Islet precursor cell (in vitro differentiated cells): ENCODE results near the gene EHMT1.
A peak's percentile ranks its signal among the peaks of the same experiment; 100 is the strongest.
"Not testable (repeated sequence)": the region's sequence is repeated elsewhere in the genome, so short reads cannot be mapped to it uniquely, and the experiment has no call there.

ENCODE experiments used
- DNase-seq: peaks from one replicate; pipeline ENCODE4 v3.0.0-alpha.2; 2018

Gene EHMT1

DNA sequence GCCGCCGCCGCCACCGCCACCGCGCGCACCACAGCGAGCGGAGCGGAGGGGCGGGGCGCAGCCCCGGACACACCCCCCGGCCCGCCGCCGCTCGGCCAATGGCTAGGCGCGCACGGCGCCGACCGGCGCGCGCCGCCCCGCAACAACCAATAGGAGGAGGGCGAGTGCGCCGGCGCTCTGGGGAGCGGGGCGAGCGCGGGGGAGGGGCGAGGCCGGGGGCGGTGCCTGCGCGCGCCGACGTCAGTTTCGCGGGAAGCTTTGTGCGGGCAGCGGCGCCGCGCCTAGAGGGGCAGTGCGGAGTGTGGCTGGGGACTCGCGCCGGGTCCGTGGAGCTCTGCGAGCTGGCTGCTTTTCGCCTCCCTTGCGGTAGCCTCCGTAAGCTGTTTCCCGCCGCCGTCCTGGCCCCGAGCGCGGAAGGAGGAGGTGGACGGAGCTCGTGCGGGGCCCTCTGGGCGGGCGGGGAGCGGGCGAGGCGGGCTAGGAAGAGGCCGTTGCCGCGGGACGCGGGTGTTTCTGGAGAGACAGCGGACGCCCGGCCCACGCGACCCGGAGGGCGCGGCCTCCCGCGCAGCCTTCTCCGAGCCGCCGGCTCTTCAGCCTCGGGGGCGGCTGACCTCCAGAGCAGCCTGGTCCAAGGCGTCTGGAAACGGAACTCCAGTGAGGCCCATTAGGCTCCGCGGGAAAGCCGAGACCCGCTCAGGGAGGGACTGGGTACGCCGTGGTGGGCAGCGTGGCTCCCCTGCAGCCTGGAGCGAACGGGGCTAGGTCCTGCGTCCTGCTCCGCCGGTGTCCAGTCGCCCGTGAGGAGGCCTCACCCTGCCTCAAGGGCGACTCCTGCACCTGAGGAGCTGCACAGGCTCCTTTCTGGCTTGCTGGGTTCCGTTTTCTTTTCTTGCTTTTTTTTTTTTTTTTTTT is 28.1 kb upstream of the EHMT1 start, which contains the start of gene ZMYND19:
Gene ZMYND19 (minus strand): TSS at position 44 of the 915 bp plus-strand sequence. CDS start 249 bp downstream, outside the sequence.
- DNase-seq = peak; percentile 88

DNA sequence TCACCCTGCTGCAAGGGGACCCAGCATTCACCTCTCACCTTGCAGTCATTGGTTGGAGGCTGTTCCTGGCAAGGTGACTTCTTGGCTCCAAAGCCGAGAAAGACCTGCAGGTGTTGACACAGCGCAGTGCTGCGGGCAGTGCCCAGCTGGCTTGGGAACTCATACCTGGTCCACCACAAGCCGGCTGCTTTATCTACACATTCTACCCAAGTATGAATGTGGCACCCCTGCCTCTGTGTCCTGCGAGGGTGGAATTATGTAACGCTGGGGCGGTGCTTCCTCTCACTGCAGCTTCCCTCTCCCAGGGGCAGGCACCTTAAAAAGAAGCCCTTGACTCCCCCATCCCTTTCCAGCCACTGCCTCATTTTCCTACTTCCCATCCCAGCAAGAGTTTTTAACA is 26.0 kb upstream of the EHMT1 start:
- no peak for DNase-seq

DNA sequence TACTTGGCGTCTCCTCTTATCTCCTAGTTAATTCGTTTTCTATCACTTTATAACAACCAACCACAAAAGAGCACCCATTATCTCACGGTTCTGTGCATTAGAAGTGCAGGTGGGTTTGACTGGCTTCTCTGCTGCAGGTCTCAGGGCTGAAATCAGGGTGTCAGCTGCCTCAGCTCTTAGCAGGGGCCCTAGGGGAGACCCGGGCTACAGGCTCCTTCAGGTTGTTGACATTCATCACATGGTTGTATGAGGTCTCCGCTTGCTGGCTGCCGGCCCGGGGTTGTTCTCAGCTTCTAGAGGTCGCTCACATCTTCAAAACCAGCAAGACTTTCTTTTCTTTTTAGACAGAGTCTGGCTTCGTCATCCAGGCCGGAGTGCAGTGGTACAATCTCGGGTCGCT is 25.6 kb upstream of the EHMT1 start:
- DNase-seq = no peak

DNA sequence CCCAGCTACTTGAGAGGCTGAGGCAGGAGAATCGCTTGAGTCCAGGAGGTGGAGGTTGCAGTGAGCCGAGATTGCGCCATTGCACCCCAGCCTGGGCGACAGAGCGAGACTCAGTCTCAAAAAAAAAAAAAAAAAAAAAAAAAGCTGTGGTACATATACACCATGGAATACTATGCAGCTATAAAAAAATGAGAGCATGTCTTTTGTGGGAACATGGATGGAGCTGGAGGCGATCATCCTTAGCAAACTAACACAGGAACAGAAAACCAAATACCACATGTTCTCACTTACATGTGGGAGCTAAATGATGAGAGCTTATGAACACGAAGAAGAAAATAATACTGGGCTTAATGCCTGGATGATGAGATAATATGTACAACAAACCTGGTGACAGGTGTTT is 22.2 kb upstream of the EHMT1 start:
- not testable (repeated sequence) for DNase-seq

DNA sequence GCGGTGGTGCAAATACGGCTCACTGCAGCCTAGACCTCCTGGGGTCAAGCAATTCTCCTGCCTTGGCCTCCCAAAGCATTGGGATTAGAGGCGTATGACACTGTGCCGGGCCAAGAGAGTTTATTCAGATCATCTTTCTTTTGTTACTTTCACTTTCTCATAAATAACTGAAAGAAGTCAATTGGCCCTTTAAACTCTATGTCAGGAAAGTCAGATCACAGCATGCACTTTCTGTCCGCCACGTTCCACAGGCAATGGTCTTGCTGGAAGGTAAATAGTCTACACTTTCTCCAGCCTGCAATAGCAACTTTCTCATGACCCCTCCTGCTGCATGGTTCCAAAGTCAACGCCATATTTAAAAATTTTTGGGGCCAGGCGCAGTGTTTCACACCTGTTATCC is 19.9 kb upstream of the EHMT1 start:
- no peak for DNase-seq

DNA sequence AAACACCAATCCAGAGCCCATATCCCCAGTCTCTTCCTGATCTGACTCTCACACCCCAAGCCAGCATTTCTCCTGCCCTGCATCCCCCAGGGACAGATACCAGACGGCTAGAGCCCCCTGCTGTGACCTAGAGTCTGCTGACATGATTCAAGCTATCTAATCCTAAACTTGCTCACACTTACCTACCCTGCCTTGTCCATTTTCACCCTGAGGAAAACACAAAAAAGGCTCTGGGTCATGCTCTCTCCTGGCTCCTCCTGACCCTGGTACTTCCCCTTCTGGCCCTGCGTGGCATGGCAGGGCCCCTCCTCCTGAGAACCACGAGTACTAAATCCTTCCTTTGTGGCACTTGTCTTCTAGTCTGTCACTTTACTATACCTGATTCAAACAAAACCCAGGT is 16.1 kb upstream of the EHMT1 start:
- no peak for DNase-seq

DNA sequence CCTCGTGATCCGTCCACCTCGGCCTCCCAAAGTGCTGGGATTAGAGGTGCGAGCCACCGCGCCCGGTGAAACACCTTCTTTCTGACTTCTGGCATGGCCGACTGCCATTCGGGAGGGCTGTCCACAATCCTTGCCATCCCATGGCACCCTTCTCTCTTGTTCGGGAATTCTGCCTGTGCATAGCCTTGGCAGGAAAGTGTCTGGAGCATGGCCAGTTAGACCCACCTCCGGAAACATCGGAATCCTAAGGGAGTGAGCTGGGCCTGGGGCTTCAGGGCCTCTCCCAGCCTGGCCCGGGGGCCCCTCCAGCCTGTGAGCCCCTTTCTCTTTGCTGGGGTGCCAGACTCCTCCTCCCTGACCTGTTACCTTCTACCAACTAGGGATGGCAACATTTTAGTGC is 14.9 kb upstream of the EHMT1 start:
- DNase-seq = no peak

DNA sequence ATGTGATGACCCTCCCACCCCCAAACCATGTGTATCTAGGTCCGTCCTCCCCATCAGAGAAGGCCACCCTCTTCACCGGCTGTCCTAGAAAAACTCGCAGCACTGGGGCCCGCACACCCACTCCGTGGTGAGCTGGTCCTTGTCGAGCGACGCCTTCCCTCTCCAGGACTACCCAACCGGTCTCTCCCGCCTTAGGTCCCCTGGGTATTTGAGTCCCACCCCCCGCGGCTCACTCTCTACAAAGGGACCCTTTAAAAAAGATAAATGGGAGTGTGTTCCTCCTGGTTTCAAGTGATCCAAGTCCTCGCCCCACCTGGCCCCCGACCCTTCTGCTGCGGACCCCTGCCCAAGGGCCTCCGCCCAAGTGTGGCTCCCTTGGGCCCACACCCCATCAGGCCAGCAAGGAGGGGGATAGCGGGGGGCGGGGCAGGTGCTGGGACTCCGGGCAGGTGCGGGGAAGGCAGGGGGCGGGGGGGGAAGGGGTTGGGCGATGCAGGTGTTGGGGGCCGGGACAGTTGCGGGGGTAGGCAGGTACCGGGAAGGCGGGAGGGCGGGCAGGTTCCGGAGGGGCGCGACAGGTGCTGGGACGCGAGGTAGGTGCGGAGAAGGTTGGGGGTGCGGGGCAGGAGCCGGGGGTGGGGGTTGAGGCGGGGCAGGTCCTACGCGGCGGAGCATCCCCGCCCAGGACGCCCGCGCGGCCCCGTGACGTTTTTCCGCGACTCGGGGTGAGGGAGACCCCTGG is 14.3 kb upstream of the EHMT1 start:
- DNase-seq = no peak

DNA sequence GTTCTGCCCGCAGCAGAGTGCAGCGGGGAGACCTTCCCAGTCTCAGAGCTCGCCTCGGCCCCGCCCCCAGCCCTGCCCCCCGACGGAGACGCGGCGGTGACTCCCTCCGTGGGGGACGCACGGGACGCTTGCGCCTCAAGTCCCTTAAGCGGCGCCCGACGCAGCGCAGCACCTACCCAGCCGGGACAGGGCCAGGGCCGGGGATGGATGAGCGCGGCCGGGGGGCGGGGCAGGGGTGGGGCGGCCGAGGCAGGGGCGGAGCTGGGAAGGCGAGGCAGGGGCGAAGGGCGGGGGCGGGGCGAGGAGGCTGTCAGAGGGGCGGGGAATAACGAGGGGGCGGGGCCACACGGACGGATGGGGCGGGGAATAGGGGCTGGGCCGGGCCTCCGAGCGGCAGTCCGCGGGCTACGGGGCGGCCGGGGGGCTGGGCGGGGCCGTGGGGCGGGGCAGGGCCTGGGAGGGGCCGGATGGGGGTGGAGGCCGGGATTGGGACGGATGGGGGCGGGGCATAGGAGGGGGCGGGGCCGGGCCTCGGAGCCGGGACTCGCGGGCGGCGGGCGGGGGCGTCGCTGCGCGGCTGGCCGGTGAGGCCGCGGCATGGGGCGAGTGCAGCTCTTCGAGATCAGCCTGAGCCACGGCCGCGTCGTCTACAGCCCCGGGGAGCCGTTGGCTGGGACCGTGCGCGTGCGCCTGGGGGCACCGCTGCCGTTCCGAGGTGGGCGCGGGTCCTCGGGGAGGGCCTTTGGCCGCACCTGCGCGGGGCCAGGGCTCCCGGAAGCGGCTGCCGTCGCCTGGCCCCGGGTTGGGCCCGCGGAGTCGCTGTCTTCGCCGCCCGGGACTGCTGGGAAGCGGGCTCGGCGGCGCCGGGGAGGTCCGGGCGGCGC is 13.4 kb upstream of the EHMT1 start, which contains the start of gene ARRDC1:
Gene ARRDC1 (plus strand): TSS at position 566 of the 884 bp plus-strand sequence. CDS start 32 bp downstream, at position 598.
- DNase-seq = peak; percentile 97

DNA sequence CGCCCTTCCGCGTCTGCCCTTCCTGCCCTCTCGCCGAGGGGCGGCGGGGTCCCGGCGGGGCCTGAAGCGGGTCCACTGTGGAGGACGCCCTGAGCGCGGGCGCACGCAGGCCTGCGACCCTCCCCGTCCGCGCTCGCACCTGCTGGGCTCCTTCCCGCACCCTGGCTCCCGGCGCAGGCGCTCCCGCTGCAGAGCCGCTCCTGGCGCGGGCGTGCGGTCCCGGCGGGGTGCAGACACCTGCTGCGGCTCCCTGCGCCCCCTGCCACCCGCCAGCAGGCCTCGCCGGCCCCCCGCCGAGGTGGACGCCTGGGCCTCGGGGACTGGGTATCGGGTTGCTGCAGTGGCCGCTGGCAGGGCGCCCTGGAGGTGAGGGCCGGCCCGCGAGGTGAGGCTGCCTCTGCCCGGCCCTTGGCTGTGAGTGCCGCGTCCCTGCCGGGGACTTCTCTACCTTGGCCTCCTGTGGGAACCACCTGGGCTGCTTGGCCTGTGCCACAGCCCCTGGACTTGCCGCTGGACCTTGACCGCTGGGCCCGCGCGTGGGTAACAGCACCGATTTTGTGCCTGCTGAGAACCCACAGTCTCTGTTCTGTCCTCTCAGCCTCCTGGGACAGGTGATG is 12.7 kb upstream of the EHMT1 start:
- peak; percentile 64 for DNase-seq

DNA sequence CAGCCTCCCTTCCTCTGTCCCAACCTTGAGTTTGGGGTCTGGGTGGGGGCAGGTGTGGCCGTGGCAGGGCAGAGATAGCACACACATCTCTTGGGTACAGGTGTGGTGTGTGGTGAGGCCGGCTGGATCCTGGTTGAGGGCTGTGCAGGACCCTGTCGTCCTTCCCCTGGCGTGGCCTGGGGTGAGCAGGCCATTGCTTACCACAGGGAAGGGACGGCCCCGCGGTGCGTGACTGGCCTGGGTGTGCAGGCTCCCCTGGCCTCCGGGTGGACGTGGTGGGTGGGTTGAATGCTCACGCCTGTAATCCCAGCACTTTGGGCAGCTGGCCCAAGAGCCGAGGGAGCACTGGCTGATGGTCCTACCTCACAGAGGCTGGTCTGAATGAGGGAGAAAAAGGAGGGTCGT is 12.1 kb upstream of the EHMT1 start:
- DNase-seq = no peak

DNA sequence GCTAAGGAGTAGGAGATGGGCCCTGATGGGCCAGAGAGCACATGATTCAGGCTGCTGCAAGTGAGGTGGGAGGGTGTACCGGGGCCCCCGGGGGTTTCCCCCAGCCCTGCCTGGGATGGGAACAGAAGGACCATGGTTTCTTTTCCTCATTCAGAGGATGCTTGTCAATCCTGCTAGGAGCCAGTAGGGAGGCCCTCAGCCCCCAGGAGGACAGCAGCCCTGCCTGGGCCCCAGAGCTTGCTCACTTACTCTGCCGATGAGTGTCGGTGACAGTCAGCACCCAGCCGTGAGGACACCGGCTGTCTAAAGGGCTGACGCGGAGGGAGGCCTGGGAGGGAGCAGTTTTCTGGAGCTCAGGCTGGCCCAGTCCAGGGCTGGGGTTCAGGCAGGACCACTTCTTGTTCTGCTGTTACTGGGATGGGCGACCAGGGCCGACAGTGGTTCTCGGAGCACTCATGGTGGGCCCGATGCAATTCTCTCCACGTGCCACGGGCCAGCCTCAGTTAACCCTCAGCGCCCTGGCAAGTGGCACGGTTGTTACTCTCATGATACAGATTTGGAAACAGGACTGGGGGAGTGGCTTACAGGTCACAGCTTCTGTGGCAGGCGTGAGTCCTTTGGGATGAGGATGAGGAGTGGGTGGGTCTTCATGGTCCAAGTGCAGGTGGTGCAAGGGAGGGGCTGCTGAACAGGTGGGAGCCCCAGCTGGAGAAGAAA is 11.5 kb upstream of the EHMT1 start:
- no peak for DNase-seq

DNA sequence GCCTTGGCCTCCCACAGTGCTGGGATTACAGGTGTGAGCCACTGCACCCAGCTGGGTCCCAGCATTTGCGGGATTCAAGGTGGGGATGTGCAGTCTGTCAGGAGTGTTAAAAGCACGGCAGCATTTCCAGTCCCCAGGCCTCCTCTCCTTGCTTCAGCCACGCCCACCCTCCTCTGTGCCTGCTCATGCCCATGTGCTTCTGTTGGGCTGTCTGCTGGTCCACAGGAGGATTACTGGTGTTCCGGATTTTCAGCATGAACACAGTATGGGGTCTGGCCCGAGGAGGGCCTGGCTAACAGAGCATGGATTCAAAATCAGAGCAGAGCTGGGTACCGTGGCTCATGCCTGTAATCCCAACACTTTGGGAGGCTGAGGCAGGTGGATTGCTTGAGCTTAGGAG is 7.9 kb upstream of the EHMT1 start:
- DNase-seq = no peak

DNA sequence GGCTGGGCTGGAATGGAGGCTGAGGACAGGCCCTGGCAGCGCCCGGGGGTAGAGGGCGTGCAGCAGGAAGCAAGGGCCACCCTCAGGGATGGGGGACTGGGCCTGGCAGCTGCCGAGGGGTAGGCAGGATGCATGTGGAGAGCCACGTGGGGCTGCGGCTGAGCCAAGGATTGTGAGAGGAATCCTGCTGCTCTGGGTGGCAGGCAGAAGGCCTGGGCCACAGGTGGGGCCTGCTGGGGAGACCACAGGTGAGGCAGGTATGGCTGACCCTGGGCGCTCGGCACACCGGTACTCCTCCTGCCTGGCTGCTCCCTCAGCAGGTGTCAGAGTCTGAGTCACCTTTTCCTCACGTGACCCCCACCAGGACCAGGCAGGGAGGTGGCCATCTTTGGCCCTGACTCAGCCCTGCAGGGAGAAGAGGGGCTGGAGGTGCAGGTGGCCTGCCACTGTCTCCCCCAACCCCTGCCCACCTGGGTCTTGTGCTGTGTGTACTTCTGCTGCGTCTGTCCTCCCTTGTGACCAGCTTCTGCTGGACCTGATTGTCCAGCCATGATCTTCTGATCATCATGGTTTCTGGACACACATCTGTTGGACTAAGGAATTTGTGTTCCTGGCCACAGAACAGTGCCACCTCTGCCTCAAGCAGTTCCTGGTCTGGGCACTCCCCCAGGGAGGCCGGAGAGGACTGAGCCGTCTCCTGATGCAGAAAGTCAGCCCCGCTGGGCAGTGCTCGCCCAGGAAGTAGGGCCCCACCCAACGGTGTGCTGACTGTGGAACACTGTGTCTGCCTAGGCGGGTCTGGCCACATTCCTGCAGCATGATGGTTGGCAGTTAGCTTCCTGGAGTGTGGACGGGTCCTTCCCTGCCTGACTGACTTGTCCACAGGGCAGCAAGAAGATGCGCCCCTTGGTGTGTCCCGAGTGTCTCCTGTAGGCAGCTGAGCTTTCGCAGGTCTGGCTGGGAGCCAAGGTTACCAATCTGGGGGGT is 6.9 kb upstream of the EHMT1 start:
- peak; percentile 98 for DNase-seq

DNA sequence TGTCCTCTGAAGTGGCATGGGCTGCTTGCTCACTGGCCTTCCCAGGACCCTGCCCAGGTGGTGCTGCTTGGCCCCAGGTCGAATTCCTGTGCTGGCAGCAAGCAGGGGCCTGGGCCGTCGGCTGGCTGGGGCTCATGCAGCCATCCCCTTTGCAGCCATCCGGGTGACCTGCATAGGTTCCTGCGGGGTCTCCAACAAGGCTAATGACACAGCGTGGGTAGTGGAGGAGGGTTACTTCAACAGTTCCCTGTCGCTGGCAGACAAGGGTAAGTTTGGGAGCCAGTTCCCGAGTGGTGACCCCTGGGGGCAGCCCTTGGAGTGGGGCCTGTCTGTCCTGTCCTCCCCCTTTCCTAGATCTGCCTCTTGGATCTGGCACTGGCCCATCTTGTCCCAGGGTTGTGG is 6.1 kb upstream of the EHMT1 start:
- DNase-seq = no peak

DNA sequence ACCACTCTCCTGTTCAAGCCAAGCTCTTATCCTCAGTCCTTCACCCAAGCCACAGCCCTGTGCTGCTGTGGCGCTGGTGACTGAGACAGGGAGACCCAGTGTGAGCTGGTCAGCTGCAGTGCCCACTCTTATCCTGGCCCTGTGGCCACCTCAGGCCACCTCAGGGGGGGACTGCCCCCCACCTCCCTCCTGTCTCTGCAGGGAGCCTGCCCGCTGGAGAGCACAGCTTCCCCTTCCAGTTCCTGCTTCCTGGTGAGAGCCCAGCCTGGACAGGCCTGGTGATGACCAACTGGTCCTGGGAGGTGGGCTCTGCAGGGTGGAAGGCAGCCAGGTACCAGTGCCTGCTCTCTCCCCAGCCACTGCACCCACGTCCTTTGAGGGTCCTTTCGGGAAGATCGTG is 5.5 kb upstream of the EHMT1 start:
- no peak for DNase-seq

DNA sequence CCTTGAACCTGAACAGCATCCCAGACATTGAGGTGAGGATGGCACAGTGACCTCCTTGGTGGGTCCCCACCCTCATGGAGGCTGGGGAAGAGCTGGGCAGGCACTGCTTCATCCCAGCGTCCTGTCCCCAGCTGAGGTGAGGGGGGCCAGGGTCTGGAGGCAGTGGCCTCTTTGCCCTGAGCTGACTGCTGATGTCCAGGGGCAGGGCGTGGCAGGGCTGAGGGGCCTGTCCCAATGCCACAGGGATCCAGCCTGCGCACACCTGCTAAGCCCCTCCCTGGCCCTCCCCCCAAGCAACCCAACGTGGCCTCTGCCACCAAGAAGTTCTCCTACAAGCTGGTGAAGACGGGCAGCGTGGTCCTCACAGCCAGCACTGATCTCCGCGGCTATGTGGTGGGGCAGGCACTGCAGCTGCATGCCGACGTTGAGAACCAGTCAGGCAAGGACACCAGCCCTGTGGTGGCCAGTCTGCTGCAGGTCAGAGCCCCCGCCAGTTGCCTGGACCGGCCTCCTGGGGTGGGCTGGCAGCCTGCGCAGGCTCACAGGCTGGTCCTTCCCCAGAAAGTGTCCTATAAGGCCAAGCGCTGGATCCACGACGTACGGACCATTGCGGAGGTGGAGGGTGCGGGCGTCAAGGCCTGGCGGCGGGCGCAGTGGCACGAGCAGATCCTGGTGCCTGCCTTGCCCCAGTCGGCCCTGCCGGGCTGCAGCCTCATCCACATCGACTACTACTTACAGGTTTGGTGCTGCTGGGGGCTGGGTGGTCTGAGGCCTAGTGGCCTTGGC is 4.9 kb upstream of the EHMT1 start:
- no peak for DNase-seq

DNA sequence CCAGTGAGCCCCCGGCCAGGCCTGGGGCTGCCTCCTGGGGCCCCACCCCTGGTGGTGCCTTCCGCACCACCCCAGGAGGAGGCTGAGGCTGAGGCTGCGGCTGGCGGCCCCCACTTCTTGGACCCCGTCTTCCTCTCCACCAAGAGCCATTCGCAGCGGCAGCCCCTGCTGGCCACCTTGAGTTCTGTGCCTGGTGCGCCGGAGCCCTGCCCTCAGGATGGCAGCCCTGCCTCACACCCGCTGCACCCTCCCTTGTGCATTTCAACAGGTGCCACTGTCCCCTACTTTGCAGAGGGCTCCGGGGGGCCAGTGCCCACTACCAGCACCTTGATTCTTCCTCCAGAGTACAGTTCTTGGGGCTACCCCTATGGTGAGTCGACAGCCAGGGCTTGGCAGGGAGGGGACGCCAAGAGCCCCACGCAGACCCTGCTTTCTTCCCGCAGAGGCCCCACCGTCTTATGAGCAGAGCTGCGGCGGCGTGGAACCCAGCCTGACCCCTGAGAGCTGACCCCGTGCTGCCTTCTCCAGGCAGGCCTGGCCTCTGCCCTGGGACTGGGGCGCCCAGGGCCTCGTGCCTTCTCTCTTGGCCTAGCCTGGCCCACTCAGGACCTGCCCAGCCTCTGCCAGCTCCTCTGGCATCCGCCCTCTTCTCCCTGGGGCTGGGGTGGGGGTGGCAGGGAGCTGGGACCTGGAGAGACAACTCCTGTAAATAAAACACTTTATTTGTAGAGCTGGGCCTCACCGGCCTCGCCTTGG is 4.0 kb upstream of the EHMT1 start:
- no peak for DNase-seq

DNA sequence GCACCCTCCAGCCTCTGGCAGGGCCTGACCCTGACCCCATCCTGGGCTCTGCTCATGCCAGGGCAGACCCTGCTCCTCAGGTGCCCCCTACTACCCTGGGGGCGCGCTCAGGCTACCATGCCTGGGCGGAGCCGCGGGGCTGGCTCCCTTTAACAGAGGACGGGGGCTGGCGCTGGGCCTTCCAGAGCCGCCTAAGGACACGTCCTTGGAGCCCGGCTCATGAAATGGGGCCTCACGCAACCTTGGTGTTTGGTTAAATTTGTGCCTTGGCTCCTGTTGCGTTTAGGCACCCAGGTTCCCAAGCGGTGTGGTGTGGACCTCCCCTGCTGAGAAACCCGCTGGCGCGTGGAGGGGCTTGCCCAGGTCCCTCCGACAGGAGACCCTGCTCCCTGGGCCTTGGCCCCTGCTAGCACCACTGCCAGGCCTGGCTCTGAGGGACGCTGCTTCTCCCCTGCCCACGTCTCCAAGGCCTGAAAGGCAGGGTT is 3.4 kb upstream of the EHMT1 start:
- no peak for DNase-seq
